KMS-11 (cell line): ENCODE data around the gene TARDBP.

ENCODE experiments used
- H2AFZ ChIP-seq: fragments of 200-600 bp; sonication (generic); 2 replicates; pipeline ENCODE4 v1.6.1; 2016; ENCODE audit warnings: antibody characterized with exemption, mixed run types, low read depth
- H3K27ac ChIP-seq: fragments of 200-600 bp; sonication (generic); 2 replicates; pipeline ENCODE4 v1.6.1; 2016; ENCODE audit warnings: mild to moderate bottlenecking, mixed run types
- H3K27me3 ChIP-seq: fragments of 200-600 bp; sonication (generic); 2 replicates; pipeline ENCODE4 v1.6.1; 2017; ENCODE audit warnings: mild to moderate bottlenecking, low read depth, mixed run types, moderate library complexity; ENCODE audit not compliant: insufficient read depth
- H3K36me3 ChIP-seq: fragments of 200-600 bp; sonication (generic); 2 replicates; pipeline ENCODE4 v1.6.1; 2017; ENCODE audit warnings: mild to moderate bottlenecking, mixed run types; ENCODE audit not compliant: insufficient read depth
- H3K4me1 ChIP-seq: fragments of 200-600 bp; sonication (generic); 2 replicates; pipeline ENCODE4 v1.6.1; 2016; ENCODE audit warnings: mild to moderate bottlenecking, low read depth, mixed run types; ENCODE audit not compliant: poor library complexity, severe bottlenecking
- H3K4me2 ChIP-seq: fragments of 200-600 bp; sonication (generic); 2 replicates; pipeline ENCODE4 v1.7.0; 2016; ENCODE audit warnings: mild to moderate bottlenecking, mixed run types
- H3K4me3 ChIP-seq: fragments of 200-600 bp; sonication (generic); IDR thresholded peaks from 2 replicates; pipeline ENCODE4 v1.6.1; 2017; ENCODE audit warnings: low read depth, low read length, mixed read lengths; ENCODE audit not compliant: insufficient read depth
- H3K79me2 ChIP-seq: fragments of 200-600 bp; sonication (generic); 2 replicates; pipeline ENCODE4 v1.6.1; 2016; ENCODE audit warnings: low read depth, mixed run types; ENCODE audit not compliant: insufficient read depth
- H3K9ac ChIP-seq: fragments of 200-600 bp; sonication (generic); 2 replicates; pipeline ENCODE4 v1.6.1; 2016; ENCODE audit warnings: mild to moderate bottlenecking, mixed run types
- H4K20me1 ChIP-seq: fragments of 200-600 bp; sonication (generic); 2 replicates; pipeline ENCODE4 v1.6.1; 2016; ENCODE audit warnings: mild to moderate bottlenecking, mixed run types; ENCODE audit not compliant: insufficient read depth
- TF ChIP-seq, protein P1 (sequence below): fragments of 200-600 bp; sonication (generic); conservative IDR thresholded peaks from 2 replicates; pipeline ENCODE4 v1.6.1; 2017; ENCODE audit warnings: low read depth, mild to moderate bottlenecking, antibody characterized with exemption, low read length, moderate library complexity, mixed read lengths

TARDBP gene

DNA sequence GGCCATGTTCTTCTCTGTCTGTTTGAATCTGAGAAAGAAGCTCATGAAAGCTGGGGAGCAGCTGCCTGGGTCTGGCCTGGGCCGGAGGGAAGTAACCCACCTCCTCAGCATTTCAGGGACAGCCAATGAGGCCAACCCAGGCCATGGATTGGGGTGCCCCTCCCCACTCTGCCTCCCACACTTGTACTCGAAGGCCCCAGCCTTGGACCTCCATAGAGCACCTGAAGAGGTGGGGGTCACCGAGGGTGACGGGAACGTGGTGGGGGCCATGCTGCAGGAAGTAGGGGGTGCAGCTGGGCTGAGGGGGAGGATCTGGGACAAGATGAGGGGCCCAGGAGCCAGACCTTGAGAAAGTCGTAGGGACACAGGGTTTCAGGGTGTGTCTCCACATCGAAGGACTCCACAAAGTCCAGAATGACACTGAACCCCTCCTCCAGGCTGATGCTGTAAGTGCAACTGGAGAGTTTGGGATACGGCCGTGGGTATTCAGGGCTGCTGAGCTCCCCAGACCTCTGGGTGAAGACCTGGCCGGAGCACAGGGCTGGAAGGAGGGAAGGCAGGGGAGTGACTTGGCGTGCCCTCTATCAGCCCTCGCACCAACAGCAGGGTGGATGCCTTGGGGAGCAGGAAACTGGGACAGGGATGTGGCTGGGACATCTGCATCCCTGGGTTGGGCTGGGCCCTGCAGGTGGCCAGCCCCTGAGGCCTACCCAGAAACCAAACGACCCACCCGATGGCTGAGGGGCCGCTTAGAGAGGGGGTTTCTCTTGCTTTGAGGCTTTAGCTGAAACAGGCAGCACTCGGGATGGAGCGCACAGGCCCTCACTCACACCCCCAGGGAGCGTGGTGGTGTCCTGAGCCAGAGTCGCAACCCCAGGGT is 30.8 kb downstream of the TARDBP start:
- Histone ChIP-seq H2AFZ (no peak overlapping the region), H3K36me3 (no peaks in the 10 kb centered on the region), H3K4me2 (no peak overlapping the region), H4K20me1 (no peaks in the 10 kb centered on the region), H3K27ac (no peak overlapping the region), H3K27me3 (peaks cover 21% of the 10 kb centered on the region; the same call in 1 of the 2 replicates), H3K79me2 (no peaks in the 10 kb centered on the region), H3K4me3 (no peak overlapping the region), H3K9ac (no peak overlapping the region), H3K4me1 (no peaks in the 10 kb centered on the region)
- TF ChIP-seq, protein P1, sequence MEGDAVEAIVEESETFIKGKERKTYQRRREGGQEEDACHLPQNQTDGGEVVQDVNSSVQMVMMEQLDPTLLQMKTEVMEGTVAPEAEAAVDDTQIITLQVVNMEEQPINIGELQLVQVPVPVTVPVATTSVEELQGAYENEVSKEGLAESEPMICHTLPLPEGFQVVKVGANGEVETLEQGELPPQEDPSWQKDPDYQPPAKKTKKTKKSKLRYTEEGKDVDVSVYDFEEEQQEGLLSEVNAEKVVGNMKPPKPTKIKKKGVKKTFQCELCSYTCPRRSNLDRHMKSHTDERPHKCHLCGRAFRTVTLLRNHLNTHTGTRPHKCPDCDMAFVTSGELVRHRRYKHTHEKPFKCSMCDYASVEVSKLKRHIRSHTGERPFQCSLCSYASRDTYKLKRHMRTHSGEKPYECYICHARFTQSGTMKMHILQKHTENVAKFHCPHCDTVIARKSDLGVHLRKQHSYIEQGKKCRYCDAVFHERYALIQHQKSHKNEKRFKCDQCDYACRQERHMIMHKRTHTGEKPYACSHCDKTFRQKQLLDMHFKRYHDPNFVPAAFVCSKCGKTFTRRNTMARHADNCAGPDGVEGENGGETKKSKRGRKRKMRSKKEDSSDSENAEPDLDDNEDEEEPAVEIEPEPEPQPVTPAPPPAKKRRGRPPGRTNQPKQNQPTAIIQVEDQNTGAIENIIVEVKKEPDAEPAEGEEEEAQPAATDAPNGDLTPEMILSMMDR, result no peak

DNA sequence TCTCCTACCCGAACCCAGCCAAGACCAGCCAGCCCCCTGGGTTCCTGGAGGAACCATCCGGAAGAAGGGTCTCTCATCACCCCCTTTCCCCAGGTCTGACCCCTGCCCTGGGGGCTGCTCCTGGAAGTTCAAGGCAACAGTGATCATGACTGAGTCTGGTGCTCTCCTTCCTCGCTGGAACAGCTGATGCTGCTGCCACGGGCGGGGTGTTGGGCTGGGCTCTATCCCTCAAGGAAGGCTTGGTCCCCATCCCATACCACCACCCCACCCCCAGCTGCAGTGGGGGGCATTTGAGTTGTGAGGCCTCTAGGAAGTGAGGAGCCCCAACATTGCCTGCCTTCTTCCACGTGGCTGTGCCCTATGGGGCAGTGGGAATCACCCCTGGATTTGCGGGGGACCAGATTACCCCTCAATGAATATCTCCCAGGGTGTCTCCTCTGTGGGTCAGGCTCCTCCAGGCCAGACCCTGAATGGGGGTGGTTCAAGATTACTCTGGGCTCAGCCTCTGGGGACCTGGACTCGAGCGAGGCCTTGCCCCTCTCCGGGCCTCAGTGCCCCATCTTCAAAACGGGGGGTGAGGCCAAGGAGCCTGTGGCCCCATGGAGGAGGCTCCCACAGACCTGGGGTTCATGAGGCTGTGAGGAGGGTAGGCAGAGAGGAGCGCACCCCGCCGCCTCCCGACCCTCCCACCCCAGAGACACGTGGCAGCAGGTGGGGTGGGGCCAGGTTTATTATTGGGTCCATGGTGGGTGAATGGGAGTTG is 31.8 kb downstream of the TARDBP start:
- H3K27me3 ChIP-seq, result peaks cover 15% of the 10 kb centered on the region; the same call in 1 of the 2 replicates
- no peaks in the 10 kb centered on the region for H3K4me1 ChIP-seq
- no peaks in the 10 kb centered on the region for H3K36me3 ChIP-seq
- H3K4me2 ChIP-seq, result no peak overlapping the region
- H3K79me2 ChIP-seq, result no peaks in the 10 kb centered on the region
- H4K20me1 ChIP-seq, result no peaks in the 10 kb centered on the region
- H3K27ac ChIP-seq, result no peak overlapping the region
- H3K4me3 ChIP-seq, result no peak overlapping the region
- no peak overlapping the region for H3K9ac ChIP-seq
- H2AFZ ChIP-seq, result no peak overlapping the region
- TF ChIP-seq, protein P1, result no peak

DNA sequence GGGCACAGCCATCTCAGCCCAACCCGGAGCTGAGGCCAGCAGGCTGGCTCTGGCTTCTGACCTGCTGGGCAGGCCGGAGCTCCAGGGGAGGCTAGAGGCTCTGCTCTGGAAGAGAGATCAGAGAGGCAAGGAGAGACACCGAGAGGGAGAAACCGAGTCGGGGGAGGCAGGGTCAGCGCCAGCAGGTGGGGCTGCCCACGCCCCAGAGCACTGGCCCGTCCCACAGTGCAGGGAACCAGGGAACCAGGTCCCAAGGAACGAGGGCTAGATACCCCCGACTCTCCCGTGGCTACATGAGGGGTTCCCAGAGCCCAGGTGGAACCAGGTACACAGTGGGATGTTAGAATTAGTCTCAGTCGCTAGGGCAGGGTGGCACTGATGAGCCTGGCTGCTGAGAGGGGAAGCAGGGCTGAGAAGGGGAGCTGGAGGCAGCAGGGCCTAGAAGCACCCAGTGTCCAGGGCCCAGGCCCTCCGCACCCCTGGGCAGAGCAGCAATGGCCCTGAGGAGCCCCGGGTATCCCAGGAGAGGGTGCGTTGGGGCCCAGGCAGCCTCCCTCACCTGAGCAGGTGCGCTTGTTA is 32.5 kb downstream of the TARDBP start:
- Histone ChIP-seq H3K4me3 (no peak overlapping the region), H2AFZ (no peak overlapping the region), H3K27me3 (peaks cover 14% of the 10 kb centered on the region; the same call in 1 of the 2 replicates), H3K9ac (no peak overlapping the region), H3K27ac (no peak overlapping the region), H3K36me3 (no peaks in the 10 kb centered on the region), H4K20me1 (no peaks in the 10 kb centered on the region), H3K79me2 (no peaks in the 10 kb centered on the region), H3K4me1 (no peaks in the 10 kb centered on the region), H3K4me2 (no peak overlapping the region)
- TF ChIP-seq, protein P1, result no peak

DNA sequence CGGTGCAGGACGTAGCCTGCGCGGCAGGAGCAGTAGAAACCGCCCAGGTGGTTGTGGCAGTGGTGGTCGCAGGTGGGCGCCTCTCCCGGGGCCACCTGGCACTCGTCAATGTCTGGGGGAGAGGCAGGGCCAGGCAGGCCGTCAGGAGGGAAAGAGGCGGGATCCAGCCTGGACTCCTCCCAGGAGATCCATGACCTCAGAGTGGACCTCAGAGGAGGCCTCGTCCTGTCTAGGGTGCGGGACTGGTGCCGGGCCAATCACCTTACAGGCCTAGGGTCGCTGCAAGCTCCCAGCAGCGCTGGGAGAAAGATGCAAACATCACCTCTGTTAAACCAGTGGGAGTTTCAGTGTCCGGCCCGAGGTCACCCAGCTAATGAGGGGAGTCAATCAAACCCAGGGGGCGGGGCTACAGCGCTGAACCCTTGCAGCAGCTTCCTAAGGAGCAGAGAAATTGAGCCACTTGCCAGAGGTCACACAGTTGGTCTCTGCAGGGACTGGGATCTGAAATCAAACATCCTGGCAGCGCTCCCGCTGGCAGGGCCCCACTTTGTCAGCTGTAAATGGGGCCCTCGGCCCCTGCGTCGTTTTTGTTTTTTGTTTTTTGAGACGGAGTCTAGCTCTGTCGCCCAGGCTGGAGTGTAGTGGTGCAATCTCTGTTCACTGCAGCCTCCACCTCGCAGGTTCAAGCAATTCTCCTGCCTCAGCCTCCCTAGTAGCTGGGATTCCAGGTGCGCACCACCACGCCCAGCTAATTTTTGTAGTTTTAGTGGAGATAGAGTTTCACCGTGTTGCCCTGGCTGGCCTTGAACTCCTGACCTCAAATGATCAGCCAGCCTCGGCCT is 33.2 kb downstream of the TARDBP start:
- Histone ChIP-seq H4K20me1 (no peaks in the 10 kb centered on the region), H3K4me1 (no peaks in the 10 kb centered on the region), H3K9ac (no peak overlapping the region), H3K4me3 (no peak overlapping the region), H3K36me3 (no peaks in the 10 kb centered on the region), H3K27me3 (peaks cover 13% of the 10 kb centered on the region; the same call in 1 of the 2 replicates), H2AFZ (no peak overlapping the region), H3K27ac (no peak overlapping the region), H3K4me2 (no peak overlapping the region), H3K79me2 (no peaks in the 10 kb centered on the region)
- TF ChIP-seq, protein P1, result no peak
